SU-DHL-6 (cell line): ENCODE data around the gene NOTCH4.

Experiments
- H2AFZ ChIP-seq: fragments of 200-600 bp; sonication (generic); 2 replicates; pipeline ENCODE4 v1.6.1; 2014; ENCODE audit warnings: low read depth, mild to moderate bottlenecking, moderate library complexity, mixed read lengths, antibody characterized with exemption, low read length; ENCODE audit not compliant: severe bottlenecking
- H3F3A ChIP-seq: fragments of 200-600 bp; shearing (Covaris generic); 2 replicates; pipeline ENCODE4 v1.6.0; 2016; ENCODE audit warnings: antibody characterized with exemption, mild to moderate bottlenecking; ENCODE audit not compliant: insufficient read depth
- H3K27ac ChIP-seq: fragments of 200-600 bp; sonication (generic); 2 replicates; pipeline ENCODE4 v1.5.1; 2016; ENCODE audit warnings: low read depth, mild to moderate bottlenecking, low read length, moderate library complexity, mixed read lengths
- H3K27me3 ChIP-seq: fragments of 200-600 bp; sonication (generic), shearing (Covaris generic); 2 replicates; pipeline ENCODE4 v1.6.0; 2014; ENCODE audit warnings: mild to moderate bottlenecking, low read length
- H3K36me3 ChIP-seq: fragments of 200-600 bp; sonication (generic); 2 replicates; pipeline ENCODE4 v1.6.1; 2014; ENCODE audit warnings: mild to moderate bottlenecking, low read length, mixed read lengths
- H3K4me2 ChIP-seq: fragments of 300-600, 200-600 bp; shearing (Covaris generic), sonication (generic); 2 replicates; pipeline ENCODE4 v1.6.0; 2014; ENCODE audit warnings: low read length, low read depth, mild to moderate bottlenecking; ENCODE audit not compliant: poor library complexity, severe bottlenecking
- H3K4me3 ChIP-seq: fragments of 200-600 bp; sonication (generic); 2 replicates; pipeline ENCODE4 v1.5.1; 2014; ENCODE audit warnings: antibody characterized with exemption, low read length, mild to moderate bottlenecking, mixed read lengths; ENCODE audit not compliant: insufficient read depth, poor library complexity, severe bottlenecking
- H3K79me2 ChIP-seq: fragments of 200-600 bp; sonication (generic); 2 replicates; pipeline ENCODE4 v1.6.1; 2014; ENCODE audit warnings: mild to moderate bottlenecking, low read length, moderate library complexity; ENCODE audit not compliant: insufficient read depth
- H3K9ac ChIP-seq: fragments of 200-600 bp; sonication (generic); 2 replicates; pipeline ENCODE4 v1.7.0; 2014; ENCODE audit warnings: mild to moderate bottlenecking, low read length
- H3K9me2 ChIP-seq: fragments of 200-600 bp; sonication (generic); replicated peaks from 2 replicates; pipeline ENCODE4 v1.6.1; 2014; ENCODE audit warnings: low read length; ENCODE audit not compliant: insufficient read depth
- H3K9me3 ChIP-seq: fragments of 200-600 bp; sonication (generic); 2 replicates; pipeline ENCODE4 v1.6.1; 2014; ENCODE audit warnings: low read length, mixed read lengths; ENCODE audit not compliant: insufficient read depth
- H4K20me1 ChIP-seq: fragments of 200-600 bp; sonication (generic); 2 replicates; pipeline ENCODE4 v1.6.1; 2014; ENCODE audit warnings: low read depth, mild to moderate bottlenecking, antibody characterized with exemption, low read length, moderate library complexity, mixed read lengths
- EZH2phosphoT487 ChIP-seq: fragments of 200-600 bp; sonication (generic), shearing (Covaris generic); conservative IDR thresholded peaks from 2 replicates; pipeline ENCODE4 v1.6.1; 2018; ENCODE audit warnings: mild to moderate bottlenecking, antibody characterized with exemption, low read length, moderate library complexity, mixed read lengths
- TF ChIP-seq, protein P1 (sequence below): fragments of 200-600 bp; sonication (generic); IDR thresholded peaks from one replicate; pipeline ENCODE4 v1.5.1; 2017; ENCODE audit warnings: antibody characterized with exemption, mild to moderate bottlenecking, low read length, moderate library complexity; ENCODE audit not compliant: insufficient read depth, poor library complexity, severe bottlenecking

Gene NOTCH4

DNA sequence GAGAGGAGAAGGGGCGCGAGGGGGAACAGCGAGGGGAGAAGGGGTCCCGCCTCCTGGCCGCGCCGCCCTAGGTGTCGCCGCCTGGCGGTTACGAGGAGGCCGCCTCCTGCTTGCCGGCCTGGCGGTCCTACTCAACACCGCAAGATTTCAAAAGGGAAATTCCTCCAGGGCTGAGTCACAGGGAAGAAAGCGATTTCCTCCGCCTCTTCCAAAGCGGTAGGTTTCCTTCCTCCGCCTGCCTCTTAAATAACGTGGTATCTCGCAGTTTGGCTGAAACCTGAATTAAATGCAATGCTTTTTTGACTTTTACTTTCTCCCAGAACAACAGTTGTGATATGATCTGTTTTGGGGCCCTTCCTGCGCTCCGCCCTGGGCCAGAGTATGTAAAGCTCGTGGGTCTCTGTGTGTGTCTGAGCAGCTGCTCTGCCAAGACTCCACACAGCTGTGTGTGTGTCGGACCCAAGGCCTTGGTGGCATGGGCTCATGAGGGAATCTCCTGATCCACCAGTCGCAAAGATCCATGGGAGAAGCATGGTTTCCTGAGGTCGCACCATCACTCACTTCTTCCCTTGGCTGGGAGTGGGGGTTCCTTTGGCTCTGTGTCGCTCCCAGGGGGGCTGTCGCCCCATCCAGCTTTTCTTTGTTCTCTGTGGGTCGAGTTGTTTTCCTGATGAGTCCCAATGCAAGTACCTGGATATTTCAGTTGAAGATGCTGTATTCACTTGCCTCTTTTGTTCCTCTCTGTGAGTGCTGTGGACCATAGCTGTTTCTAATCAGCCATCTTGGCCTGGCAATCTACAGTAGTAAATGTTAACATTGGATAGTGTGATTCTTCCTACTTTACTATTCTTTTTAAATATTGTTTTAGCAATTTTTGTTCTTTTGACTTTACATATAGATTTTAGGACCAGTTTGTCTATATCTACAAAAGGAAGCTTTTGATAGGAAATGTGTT, 31.6 kb upstream of the NOTCH4 start:
- no peaks in the 10 kb centered on the region for H3K36me3 ChIP-seq
- H3K9ac ChIP-seq, result peak overlapping the region; percentile 64
- H3K9me2 ChIP-seq, result no peaks in the 10 kb centered on the region
- TF ChIP-seq EZH2phosphoT487, result no peak
- TF ChIP-seq, protein P1, sequence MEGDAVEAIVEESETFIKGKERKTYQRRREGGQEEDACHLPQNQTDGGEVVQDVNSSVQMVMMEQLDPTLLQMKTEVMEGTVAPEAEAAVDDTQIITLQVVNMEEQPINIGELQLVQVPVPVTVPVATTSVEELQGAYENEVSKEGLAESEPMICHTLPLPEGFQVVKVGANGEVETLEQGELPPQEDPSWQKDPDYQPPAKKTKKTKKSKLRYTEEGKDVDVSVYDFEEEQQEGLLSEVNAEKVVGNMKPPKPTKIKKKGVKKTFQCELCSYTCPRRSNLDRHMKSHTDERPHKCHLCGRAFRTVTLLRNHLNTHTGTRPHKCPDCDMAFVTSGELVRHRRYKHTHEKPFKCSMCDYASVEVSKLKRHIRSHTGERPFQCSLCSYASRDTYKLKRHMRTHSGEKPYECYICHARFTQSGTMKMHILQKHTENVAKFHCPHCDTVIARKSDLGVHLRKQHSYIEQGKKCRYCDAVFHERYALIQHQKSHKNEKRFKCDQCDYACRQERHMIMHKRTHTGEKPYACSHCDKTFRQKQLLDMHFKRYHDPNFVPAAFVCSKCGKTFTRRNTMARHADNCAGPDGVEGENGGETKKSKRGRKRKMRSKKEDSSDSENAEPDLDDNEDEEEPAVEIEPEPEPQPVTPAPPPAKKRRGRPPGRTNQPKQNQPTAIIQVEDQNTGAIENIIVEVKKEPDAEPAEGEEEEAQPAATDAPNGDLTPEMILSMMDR, result peak; percentile 59
- H4K20me1 ChIP-seq, result no peaks in the 10 kb centered on the region
- H3K79me2 ChIP-seq, result peaks cover 22% of the 10 kb centered on the region
- H2AFZ ChIP-seq, result peak overlapping the region; percentile 96
- H3K27me3 ChIP-seq, result no peaks in the 10 kb centered on the region
- peak overlapping the region; percentile 61 for H3K27ac ChIP-seq
- peaks cover 11% of the 10 kb centered on the region; the same call in 1 of the 2 replicates for H3F3A ChIP-seq
- H3K9me3 ChIP-seq, result no peaks in the 10 kb centered on the region
- H3K4me3 ChIP-seq, result peak overlapping the region; percentile 54
- peak overlapping the region; percentile 96 for H3K4me2 ChIP-seq

DNA sequence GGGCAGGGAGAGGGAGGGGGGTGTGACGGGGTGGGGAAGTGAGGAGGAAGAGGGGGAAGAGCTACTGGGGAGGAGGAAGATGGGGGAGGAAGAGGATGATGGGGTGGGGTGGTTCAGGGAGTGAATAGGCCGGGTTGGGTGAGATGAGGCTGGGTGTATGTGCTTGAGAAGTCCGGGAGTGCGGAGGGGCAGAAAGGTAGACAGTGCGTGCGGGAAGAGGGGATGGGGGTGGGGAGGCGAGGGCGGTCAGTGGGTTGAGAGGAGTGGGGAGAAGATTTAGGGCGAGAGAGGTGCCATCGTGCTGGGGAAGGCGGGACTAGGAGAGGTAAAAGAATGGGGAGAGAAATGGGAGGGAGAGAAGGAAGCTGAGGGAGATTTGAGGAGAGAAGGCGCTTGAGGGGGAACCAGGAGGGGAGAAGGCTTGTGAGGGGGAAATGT, 30.9 kb upstream of the NOTCH4 start:
- peaks cover 11% of the 10 kb centered on the region; the same call in 1 of the 2 replicates for H3F3A ChIP-seq
- H3K79me2 ChIP-seq, result peaks cover 17% of the 10 kb centered on the region
- peak overlapping the region; percentile 54 for H3K4me3 ChIP-seq
- TF ChIP-seq, protein P1, result no peak
- TF ChIP-seq EZH2phosphoT487, result no peak
- H4K20me1 ChIP-seq, result no peaks in the 10 kb centered on the region
- H3K27me3 ChIP-seq, result no peaks in the 10 kb centered on the region
- H3K9me3 ChIP-seq, result 0 out of 2 replicates have a peak, but pooled peaks cover 1% of the 10 kb centered on the region
- H2AFZ ChIP-seq, result peak overlapping the region; percentile 96
- H3K9ac ChIP-seq, result peak overlapping the region; percentile 64
- H3K27ac ChIP-seq, result no peak overlapping the region
- H3K36me3 ChIP-seq, result no peaks in the 10 kb centered on the region
- no peaks in the 10 kb centered on the region for H3K9me2 ChIP-seq
- peak overlapping the region; percentile 96 for H3K4me2 ChIP-seq

DNA sequence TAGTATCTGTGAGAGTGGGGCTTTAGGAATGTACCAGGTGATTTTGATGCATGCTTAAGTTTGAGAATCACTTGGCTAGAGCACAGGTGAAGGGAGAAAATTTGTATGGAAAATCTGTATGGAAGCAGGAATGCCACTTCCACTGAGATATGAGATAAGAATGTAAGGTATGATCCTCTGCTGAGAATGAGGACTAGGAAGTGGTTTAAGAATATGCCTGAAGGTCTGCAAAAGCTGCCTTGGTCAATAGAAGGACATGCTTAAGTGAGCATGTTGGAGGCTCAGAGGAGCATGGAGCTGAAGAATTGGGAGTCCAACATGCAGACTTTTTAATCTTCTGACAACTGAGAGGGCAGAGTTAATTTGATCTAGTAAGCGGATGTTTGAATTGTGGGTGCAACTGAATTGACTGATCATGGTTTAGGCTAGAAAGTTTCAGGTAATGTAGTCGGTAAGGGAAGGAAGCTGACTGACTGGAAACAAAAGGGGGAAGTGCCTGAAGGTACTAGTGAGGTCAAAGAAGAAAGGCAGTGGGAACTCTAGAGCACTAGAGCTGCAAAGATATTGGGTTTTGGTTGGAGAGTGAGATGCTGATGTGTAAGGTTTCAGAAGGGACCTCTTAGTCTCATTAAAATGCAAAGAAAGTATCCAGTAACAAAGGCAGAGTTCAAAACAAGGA, 28.6 kb upstream of the NOTCH4 start:
- no peaks in the 10 kb centered on the region for H4K20me1 ChIP-seq
- H3K9me2 ChIP-seq, result no peaks in the 10 kb centered on the region
- H3K9ac ChIP-seq, result no peak overlapping the region
- H2AFZ ChIP-seq, result no peak overlapping the region
- no peaks in the 10 kb centered on the region for H3K36me3 ChIP-seq
- H3K27ac ChIP-seq, result no peak overlapping the region
- peaks cover 17% of the 10 kb centered on the region for H3K79me2 ChIP-seq
- TF ChIP-seq, protein P1, result no peak
- TF ChIP-seq EZH2phosphoT487, result no peak
- no peaks in the 10 kb centered on the region for H3K27me3 ChIP-seq
- no peak overlapping the region for H3K4me2 ChIP-seq
- no peak overlapping the region for H3K4me3 ChIP-seq
- peaks cover 11% of the 10 kb centered on the region; the same call in 1 of the 2 replicates for H3F3A ChIP-seq
- peaks cover 14% of the 10 kb centered on the region; the same call in 1 of the 2 replicates for H3K9me3 ChIP-seq
